Neural cell (in vitro differentiated cells): ENCODE results near the gene SLC35A2. TPM values are rescaled to one million over a fixed set of nuclear protein-coding genes. Genes with fewer than 3 reads are reported as not detected.

Source experiments
- H2AFZ ChIP-seq: fragments of 200-600, 300-800 bp; sonication (generic), shearing (Covaris generic); 2 replicates; pipeline ENCODE4 v1.6.0; 2014; ENCODE audit warnings: low read depth, mild to moderate bottlenecking, antibody characterized with exemption, low read length, moderate library complexity
- H3F3A ChIP-seq: fragments of 200-600 bp; shearing (Covaris generic); 2 replicates; pipeline ENCODE4 v1.6.1; 2016; ENCODE audit warnings: mild to moderate bottlenecking, moderate library complexity, mixed read lengths, antibody characterized with exemption, low read length; ENCODE audit not compliant: insufficient read depth, poor library complexity, severe bottlenecking
- H3K27ac ChIP-seq: fragments of 200-600, 300-800 bp; sonication (generic), shearing (Covaris generic); 2 replicates; pipeline ENCODE4 v1.5.1; 2014; ENCODE audit warnings: mild to moderate bottlenecking, low read length, moderate library complexity
- H3K27me3 ChIP-seq: fragments of 300-800, 200-600 bp; sonication (generic), shearing (Covaris generic); 2 replicates; pipeline ENCODE4 v1.6.0; 2014; ENCODE audit warnings: mild to moderate bottlenecking, low read depth, low read length, moderate library complexity; ENCODE audit not compliant: insufficient read depth
- H3K36me3 ChIP-seq: fragments of 300-800, 200-600 bp; sonication (generic), shearing (Covaris generic); 2 replicates; pipeline ENCODE4 v1.5.1; 2014; ENCODE audit warnings: mild to moderate bottlenecking, antibody characterized with exemption, low read length, moderate library complexity; ENCODE audit not compliant: insufficient read depth
- H3K4me2 ChIP-seq: fragments of 300-800, 200-600 bp; sonication (generic), shearing (Covaris generic); 2 replicates; pipeline ENCODE4 v1.6.0; 2014; ENCODE audit warnings: mild to moderate bottlenecking, low read length
- H3K4me3 ChIP-seq: fragments of 300-800, 200-600 bp; sonication (generic), shearing (Covaris generic); 2 replicates; pipeline ENCODE4 v1.5.1; 2014; ENCODE audit warnings: mild to moderate bottlenecking, low read length, moderate library complexity
- H3K79me2 ChIP-seq: fragments of 200-600 bp; shearing (Covaris generic); replicated peaks from 2 replicates; pipeline ENCODE4 v1.6.0; 2014; ENCODE audit warnings: mild to moderate bottlenecking, low read length, moderate library complexity; ENCODE audit not compliant: insufficient read depth
- H3K9ac ChIP-seq: fragments of 300-800, 200-600 bp; sonication (generic), shearing (Covaris generic); 2 replicates; pipeline ENCODE4 v1.6.1; 2016; ENCODE audit warnings: mild to moderate bottlenecking, low read length, mixed read lengths
- H3K9me2 ChIP-seq: fragments of 200-600 bp; shearing (Covaris generic); 2 replicates; pipeline ENCODE4 v1.6.1; 2016; ENCODE audit warnings: mild to moderate bottlenecking, low read length, mixed read lengths; ENCODE audit not compliant: insufficient read depth
- H3K9me3 ChIP-seq: fragments of 200-600, 300-800 bp; sonication (generic), shearing (Covaris generic); 2 replicates; pipeline ENCODE4 v1.6.1; 2016; ENCODE audit warnings: mild to moderate bottlenecking, mixed run types, low read length, moderate library complexity, mixed read lengths
- H4K20me1 ChIP-seq: fragments of 200-600 bp; shearing (Covaris generic); 2 replicates; pipeline ENCODE4 v1.6.1; 2016; ENCODE audit warnings: mild to moderate bottlenecking, mixed run types; ENCODE audit not compliant: insufficient read depth
- EP300 ChIP-seq: fragments of 450-650 bp; conservative IDR thresholded peaks from 2 replicates; pipeline ENCODE4 v1.6.1; 2014; ENCODE audit warnings: antibody characterized with exemption, mild to moderate bottlenecking, moderate library complexity; ENCODE audit not compliant: poor library complexity, severe bottlenecking
- EZH2 ChIP-seq: fragments of 200-600, 300-800 bp; shearing (Covaris generic), sonication (generic); IDR thresholded peaks from 2 replicates; pipeline ENCODE4 v1.6.1; 2014; ENCODE audit warnings: antibody characterized with exemption, low read length, borderline replicate concordance, mild to moderate bottlenecking; ENCODE audit not compliant: insufficient read depth, poor library complexity, severe bottlenecking
- MXI1 ChIP-seq: fragments of 450-650 bp; conservative IDR thresholded peaks from 2 replicates; pipeline ENCODE4 v1.6.1; 2014; ENCODE audit warnings: antibody characterized with exemption, mild to moderate bottlenecking; ENCODE audit not compliant: poor library complexity, severe bottlenecking
- POLR2AphosphoS5 ChIP-seq: IDR thresholded peaks from 2 replicates; pipeline ENCODE4 v1.6.1; 2012
- RAD21 ChIP-seq: fragments of 450-650 bp; conservative IDR thresholded peaks from 2 replicates; pipeline ENCODE4 v1.6.1; 2014; ENCODE audit warnings: antibody characterized with exemption, mild to moderate bottlenecking, moderate library complexity
- REST ChIP-seq: IDR thresholded peaks from 2 replicates; pipeline ENCODE4 v1.6.1; 2012; ENCODE audit warnings: borderline replicate concordance
- SMC3 ChIP-seq: fragments of 450-650 bp; conservative IDR thresholded peaks from 2 replicates; pipeline ENCODE4 v1.6.1; 2014; ENCODE audit warnings: antibody characterized with exemption, mild to moderate bottlenecking, moderate library complexity; ENCODE audit not compliant: poor library complexity
- TAF1 ChIP-seq: IDR thresholded peaks from 2 replicates; pipeline ENCODE4 v1.6.1; 2012; ENCODE audit warnings: low read depth
- polyA plus RNA-seq: library from polyadenylated mRNA; depleted of rRNA; stranded (reverse); fragments of >200 nt; gene quantifications from 2 replicates; pipeline ENCODE4 v1.2.3, GENCODE V29; 2014
- TF ChIP-seq, protein P1 (sequence below): fragments of 450-650 bp; IDR thresholded peaks from 2 replicates; pipeline ENCODE4 v1.5.1; 2014; ENCODE audit warnings: antibody characterized with exemption, mild to moderate bottlenecking, moderate library complexity; ENCODE audit not compliant: poor library complexity, severe bottlenecking

SLC35A2 gene
- polyA plus RNA-seq, 1 donor from 2014 or later, result 20.7 TPM

DNA sequence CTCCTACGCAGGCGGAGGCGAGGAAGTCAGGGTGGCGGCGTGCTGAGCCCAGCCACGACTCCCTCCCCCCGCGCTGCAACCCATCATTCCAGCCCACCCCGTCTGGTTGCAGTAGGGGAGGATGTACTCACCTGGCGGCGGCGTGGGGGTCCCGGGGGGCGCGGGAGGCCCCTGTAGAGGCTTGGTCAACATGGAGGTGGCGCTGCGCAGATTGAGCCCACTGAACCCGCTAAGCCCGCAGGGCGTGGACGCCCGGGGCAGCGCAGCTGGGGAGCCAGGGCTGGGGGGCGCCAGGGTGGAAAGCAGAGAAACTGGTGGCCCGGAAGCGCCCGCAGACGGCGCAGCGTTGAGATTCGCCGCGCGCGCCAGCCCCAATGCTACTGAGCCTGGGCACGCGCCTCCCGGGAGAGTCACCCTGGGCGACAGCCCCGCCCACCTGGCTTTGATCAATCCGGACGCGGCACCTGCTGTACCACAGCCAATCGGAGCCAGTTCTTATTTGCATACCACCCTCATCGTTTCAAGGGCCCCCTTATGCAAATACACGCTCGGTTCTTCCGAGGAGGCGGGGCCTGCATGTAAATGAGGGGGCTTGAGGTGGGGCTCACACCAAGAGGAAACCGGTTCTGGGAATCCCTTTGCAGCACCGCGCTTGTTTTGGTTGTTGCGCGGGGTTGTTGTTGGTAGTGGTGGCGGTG, 7.3 kb upstream of the SLC35A2 start, which contains the start of gene PIM2:
Gene PIM2, minus strand, starts transcription at position 382 of the 698 bp plus-strand sequence. Its CDS starts 190 bp downstream, at position 192.
- Histone ChIP-seq H3K79me2 (no peaks in the 10 kb centered on the region), H3F3A (no peaks in the 10 kb centered on the region), H3K36me3 (no peaks in the 10 kb centered on the region), H4K20me1 (no peaks in the 10 kb centered on the region), H3K27ac (peak within 1 kb of the TSS; percentile 66), H3K9me2 (no peaks in the 10 kb centered on the region), H3K9me3 (no peaks in the 10 kb centered on the region), H3K27me3 (no peaks in the 10 kb centered on the region), H2AFZ (no peak within 1 kb of the TSS), H3K4me2 (peak within 1 kb of the TSS; percentile 65), H3K4me3 (peak within 1 kb of the TSS; percentile 74), H3K9ac (peak within 1 kb of the TSS; percentile 66)
- TF ChIP-seq REST (peak; percentile 69), MXI1 (peak; percentile 56), RAD21 (no peak), POLR2AphosphoS5 (peak; percentile 76), TAF1 (peak; percentile 91), EP300 (no peak), EZH2 (no peak), SMC3 (no peak)
- TF ChIP-seq, protein P1, sequence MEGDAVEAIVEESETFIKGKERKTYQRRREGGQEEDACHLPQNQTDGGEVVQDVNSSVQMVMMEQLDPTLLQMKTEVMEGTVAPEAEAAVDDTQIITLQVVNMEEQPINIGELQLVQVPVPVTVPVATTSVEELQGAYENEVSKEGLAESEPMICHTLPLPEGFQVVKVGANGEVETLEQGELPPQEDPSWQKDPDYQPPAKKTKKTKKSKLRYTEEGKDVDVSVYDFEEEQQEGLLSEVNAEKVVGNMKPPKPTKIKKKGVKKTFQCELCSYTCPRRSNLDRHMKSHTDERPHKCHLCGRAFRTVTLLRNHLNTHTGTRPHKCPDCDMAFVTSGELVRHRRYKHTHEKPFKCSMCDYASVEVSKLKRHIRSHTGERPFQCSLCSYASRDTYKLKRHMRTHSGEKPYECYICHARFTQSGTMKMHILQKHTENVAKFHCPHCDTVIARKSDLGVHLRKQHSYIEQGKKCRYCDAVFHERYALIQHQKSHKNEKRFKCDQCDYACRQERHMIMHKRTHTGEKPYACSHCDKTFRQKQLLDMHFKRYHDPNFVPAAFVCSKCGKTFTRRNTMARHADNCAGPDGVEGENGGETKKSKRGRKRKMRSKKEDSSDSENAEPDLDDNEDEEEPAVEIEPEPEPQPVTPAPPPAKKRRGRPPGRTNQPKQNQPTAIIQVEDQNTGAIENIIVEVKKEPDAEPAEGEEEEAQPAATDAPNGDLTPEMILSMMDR, result peak; percentile 28

DNA sequence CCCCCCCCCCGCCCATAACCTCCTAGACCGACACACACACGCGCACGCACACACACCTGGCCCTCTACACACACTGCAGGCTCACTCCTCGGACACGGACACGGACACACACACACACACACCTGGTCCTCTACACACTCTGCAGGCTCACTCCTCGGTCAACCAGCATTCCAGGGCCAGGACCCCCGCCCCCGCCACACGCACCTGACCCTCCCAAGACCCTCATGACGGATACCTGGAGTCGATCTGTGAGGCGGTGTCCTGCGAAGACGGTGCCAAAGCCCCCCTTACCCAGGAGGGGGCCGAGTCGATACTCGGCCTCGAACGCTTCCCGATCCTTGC, 6.8 kb upstream of the SLC35A2 start:
- no peaks in the 10 kb centered on the region for H3K9me2 ChIP-seq

More for the DNA sequence above, 6.8 kb upstream of the SLC35A2 start:
- Histone ChIP-seq H3K4me3 (peak overlapping the region; percentile 74), H3F3A (no peaks in the 10 kb centered on the region), H3K27ac (peak overlapping the region; percentile 65), H3K4me2 (no peak overlapping the region), H3K9me3 (no peaks in the 10 kb centered on the region), H4K20me1 (no peaks in the 10 kb centered on the region), H3K36me3 (no peaks in the 10 kb centered on the region), H3K79me2 (no peaks in the 10 kb centered on the region), H2AFZ (no peak overlapping the region), H3K27me3 (no peaks in the 10 kb centered on the region), H3K9ac (peak overlapping the region; percentile 66)
- TF ChIP-seq EP300 (no peak), EZH2 (no peak), SMC3 (no peak), RAD21 (no peak), POLR2AphosphoS5 (no peak), TAF1 (no peak), REST (no peak), MXI1 (no peak)
- TF ChIP-seq, protein P1, result no peak
